HG03025 (cell line): ENCODE measurements around the gene FH.

ENCODE experiments used
- ATAC-seq: cut with Tn5 transposase; IDR thresholded peaks from one replicate; pipeline ENCODE4 v1.9.1; 2021; ENCODE audit warnings: mild to moderate bottlenecking, moderate library complexity; ENCODE audit not compliant: unreplicated experiment, low FRiP score

FH gene

GRCh38 chr1:241527146-241527545, 7.6 kb upstream of the FH start:
- ATAC-seq = no peak

GRCh38 chr1:241525026-241525425, 5.5 kb upstream of the FH start:
- no peak for ATAC-seq

GRCh38 chr1:241521718-241522117, 2.2 kb upstream of the FH start:
- no peak for ATAC-seq

GRCh38 chr1:241520080-241520465, 518 bp upstream of the FH start:
- no peak for ATAC-seq

GRCh38 chr1:241518476-241519307, 863 bp downstream of the FH start:
- ATAC-seq = peak; percentile 30

- no peak for ATAC-seq
Measured at GRCh38 chr1:241513378-241513777, 6.2 kb downstream of the FH start.

- no peak for ATAC-seq
Measured at GRCh38 chr1:241507189-241507863, 12.2 kb downstream of the FH start.

- ATAC-seq = no peak
Measured at GRCh38 chr1:241503444-241503843, 16.1 kb downstream of the FH start.

GRCh38 chr1:241499910-241500309, 19.6 kb downstream of the FH start:
- ATAC-seq = no peak

- ATAC-seq = no peak
Measured at GRCh38 chr1:241495741-241496140, 23.8 kb downstream of the FH start.

GRCh38 chr1:241488739-241489138, 30.8 kb downstream of the FH start:
- no peak for ATAC-seq

GRCh38 chr1:241485554-241485992, 34.0 kb downstream of the FH start:
- ATAC-seq = peak; percentile 53

GRCh38 chr1:241485145-241485544, 34.4 kb downstream of the FH start:
- peak; percentile 59 for ATAC-seq

GRCh38 chr1:241482761-241483250, 36.7 kb downstream of the FH start:
- ATAC-seq = no peak

GRCh38 chr1:241479294-241479693, 40.3 kb downstream of the FH start:
- no peak for ATAC-seq

GRCh38 chr1:241475671-241476070, 43.9 kb downstream of the FH start:
- ATAC-seq = no peak

- no peak for ATAC-seq
Measured at GRCh38 chr1:241473026-241473425, 46.5 kb downstream of the FH start.

- no peak for ATAC-seq
Measured at GRCh38 chr1:241470908-241471590, 48.5 kb downstream of the FH start.

- ATAC-seq = no peak
Measured at GRCh38 chr1:241470361-241470760, 49.2 kb downstream of the FH start.

GRCh38 chr1:241465673-241466072, 53.9 kb downstream of the FH start:
- no peak for ATAC-seq

- no peak for ATAC-seq
Measured at GRCh38 chr1:241464985-241465384, 54.6 kb downstream of the FH start.
